ENCODE measurements around the gene BAG2. TPM values are rescaled to one million over a fixed set of nuclear protein-coding genes. Genes with fewer than 3 reads are reported as not detected.

BAG2 gene
- polyA plus RNA-seq, 2 of the 4 experiments (the other 2 are of a cell fraction): 9.5 to 13.9 TPM

- TF ChIP-seq REST (IDR thresholded peaks at IDR 0.05): no peak
- TF ChIP-seq ESRRA (IDR thresholded peaks at IDR 0.05; ENCODE audit: borderline replicate concordance, low read length): no peak
- no peak for TF ChIP-seq EHF (CRISPR knock-in tag; IDR thresholded peaks at IDR 0.05)
- no peak for TF ChIP-seq MAFK (IDR thresholded peaks at IDR 0.05; ENCODE audit: partially characterized antibody)
Measured at GRCh38 chr6:57123111-57123510, 49.0 kb upstream of the BAG2 start (continued).

GRCh38 chr6:57127763-57128162 is 44.4 kb upstream of the BAG2 start:
- ChIA-PET POLR2A (no interaction called here), CTCF (no interaction called here)
- Histone ChIP-seq H3K4me3 (no peak overlapping the region), H3K27ac (no peak overlapping the region), H3K9me3 (no peaks in the 10 kb centered on the region), H3K4me2 (no peak overlapping the region), H3K4me1 (peaks cover 8% of the 10 kb centered on the region; the same call in 1 of the 3 replicates)
- TF ChIP-seq RFX5 (IDR thresholded peaks at IDR 0.05): no peak
- no peak for TF ChIP-seq NPAS2 (CRISPR knock-in tag; IDR thresholded peaks at IDR 0.05; ENCODE audit: borderline replicate concordance)
- no peak for TF ChIP-seq NFE2L2 (conservative IDR thresholded peaks at IDR 0.05; ENCODE audit: low read length)
- TF ChIP-seq BHLHE40 (IDR thresholded peaks at IDR 0.05; ENCODE audit: low read depth, low read length): no peak
- TF ChIP-seq SMC3 (IDR thresholded peaks at IDR 0.05): no peak
- TF ChIP-seq FOSL2 (IDR thresholded peaks at IDR 0.05): no peak
- TF ChIP-seq FOSL2 (CRISPR knock-in tag; IDR thresholded peaks at IDR 0.05): no peak
- TF ChIP-seq ZC3H11A (IDR thresholded peaks at IDR 0.05): no peak
- no peak for ATAC-seq
- peak in 1 of 2 experiments; percentile 3 for DNase-seq (ENCODE audit: low read depth in 1 of 2, low spot score in 1 of 2)
- FAIRE-seq: no peak

GRCh38 chr6:57130661-57131177 is 41.4 kb upstream of the BAG2 start:
- Histone ChIP-seq H3K27ac (no peak overlapping the region), H3K9me3 (no peaks in the 10 kb centered on the region), H3K4me2 (no peak overlapping the region), H3K4me1 (peaks cover 8% of the 10 kb centered on the region; the same call in 1 of the 3 replicates), H3K4me3 (no peak overlapping the region)
- CTCF ChIA-PET: interaction anchor here (1.0 kb wide), 1 partner anchor 185 kb away, joined by 3 read pairs; no protein-coding TSS in a partner anchor
- POLR2A ChIA-PET: no interaction called here
- no peak for TF ChIP-seq MAX (IDR thresholded peaks at IDR 0.05)
- no peak for TF ChIP-seq HOXA7 (CRISPR knock-in tag; IDR thresholded peaks at IDR 0.05)
- TF ChIP-seq SMC3 (IDR thresholded peaks at IDR 0.05): no peak
- TF ChIP-seq FOSB (CRISPR knock-in tag; IDR thresholded peaks at IDR 0.05): no peak
- no peak for TF ChIP-seq EHF (CRISPR knock-in tag; IDR thresholded peaks at IDR 0.05)
- no peak for TF ChIP-seq ZNF302 (CRISPR knock-in tag; IDR thresholded peaks at IDR 0.05)
- no peak for TF ChIP-seq E2F6 (IDR thresholded peaks at IDR 0.05; ENCODE audit: borderline replicate concordance, low read depth)
- no peak for TF ChIP-seq RNF2 (IDR thresholded peaks at IDR 0.05; ENCODE audit: borderline replicate concordance, low read depth)
- no peak for TF ChIP-seq RCOR1 (IDR thresholded peaks at IDR 0.05; ENCODE audit: low read depth, low read length)
- TF ChIP-seq NR3C1 (IDR thresholded peaks at IDR 0.05): no peak
- TF ChIP-seq CBX2 (IDR thresholded peaks at IDR 0.05; ENCODE audit: borderline replicate concordance, low read depth): no peak
- no peak for TF ChIP-seq MAFK (IDR thresholded peaks at IDR 0.05; ENCODE audit: partially characterized antibody)
- TF ChIP-seq TP53 (CRISPR knock-in tag; IDR thresholded peaks at IDR 0.05): no peak
- TF ChIP-seq ZSCAN20 (CRISPR knock-in tag; IDR thresholded peaks at IDR 0.05): no peak
- no peak for TF ChIP-seq PHF8 (IDR thresholded peaks at IDR 0.05; ENCODE audit: borderline replicate concordance, low read depth)
- FAIRE-seq (no peak), DNase-seq (ENCODE audit: low read depth in 1 of 2, low spot score in 1 of 2) (no peak), ATAC-seq (no peak)
